ENCODE measurements around the gene TLCD4.
"Not testable (repeated sequence)": the region's sequence is repeated elsewhere in the genome, so short reads cannot be mapped to it uniquely, and the experiment has no call there.

Gene TLCD4

GRCh38 chr1:95154096-95154495 lies 36.9 kb downstream of the TLCD4 start:
- no peak for DNase-seq (ENCODE audit: low read depth)

- not testable (repeated sequence) for DNase-seq (ENCODE audit: low read depth)
Measured at GRCh38 chr1:95165569-95165968, 48.4 kb downstream of the TLCD4 start.

Measured in HS-27A (cell line).